Stimulated activated CD4-positive, alpha-beta T cell treated with anti-CD3 and anti-CD28 coated beads, Interleukin-1b, Interleukin-23, amount 100 ng/mL, for 1 hour (primary cell): ENCODE measurements around the gene ACTR2.
A peak's percentile ranks its signal among the peaks of the same experiment; 100 is the strongest.

Experiments
- DNase-seq, 2 donors: peaks; one replicate each; pipeline ENCODE4 v3.0.0-alpha.2; 2020; ENCODE audit warnings: low read depth in 2 of 2

Gene ACTR2

GRCh38 chr2:65278531-65278981 is 50.9 kb downstream of the ACTR2 start:
- DNase-seq, result no peak

- DNase-seq, result no peak
These were observed 52.1 kb downstream of the ACTR2 start for GRCh38 chr2:65279756-65280155.

- DNase-seq, result no peak
These were observed 54.2 kb downstream of the ACTR2 start for GRCh38 chr2:65281627-65282351.

GRCh38 chr2:65282477-65283053 is 54.9 kb downstream of the ACTR2 start:
- DNase-seq, result no peak

GRCh38 chr2:65287364-65287763 is 59.7 kb downstream of the ACTR2 start:
- DNase-seq, result no peak

- no peak for DNase-seq
These were observed 63.8 kb downstream of the ACTR2 start for GRCh38 chr2:65291216-65292105.

- no peak for DNase-seq
These were observed 64.4 kb downstream of the ACTR2 start for GRCh38 chr2:65292106-65292400.

GRCh38 chr2:65292461-65293011 is 64.9 kb downstream of the ACTR2 start:
- DNase-seq, result no peak

GRCh38 chr2:65293376-65293775 is 65.7 kb downstream of the ACTR2 start:
- no peak for DNase-seq

GRCh38 chr2:65294136-65294535 is 66.5 kb downstream of the ACTR2 start:
- DNase-seq, result no peak

- DNase-seq, result no peak
These were observed 67.1 kb downstream of the ACTR2 start for GRCh38 chr2:65294701-65295100.

GRCh38 chr2:65296971-65297370 is 69.3 kb downstream of the ACTR2 start:
- no peak for DNase-seq

- DNase-seq, result no peak
These were observed 69.9 kb downstream of the ACTR2 start for GRCh38 chr2:65297544-65297943.

GRCh38 chr2:65298089-65298488 is 70.5 kb downstream of the ACTR2 start:
- DNase-seq, result no peak

- peak in 1 of 2 donors; percentile 16 for DNase-seq
These were observed 71.6 kb downstream of the ACTR2 start for GRCh38 chr2:65299246-65299645.

GRCh38 chr2:65300134-65300760 is 72.6 kb downstream of the ACTR2 start:
- no peak for DNase-seq

- peak; percentile 22 to 49 for DNase-seq
These were observed 73.4 kb downstream of the ACTR2 start for GRCh38 chr2:65300761-65301711.

- no peak for DNase-seq
These were observed 78.3 kb downstream of the ACTR2 start for GRCh38 chr2:65305934-65306333.

GRCh38 chr2:65309699-65310098 is 82.1 kb downstream of the ACTR2 start:
- DNase-seq, result no peak

GRCh38 chr2:65311049-65311448 is 83.4 kb downstream of the ACTR2 start:
- no peak for DNase-seq

GRCh38 chr2:65311596-65311995 is 84.0 kb downstream of the ACTR2 start:
- DNase-seq, result no peak
